SK-N-SH (cell line): ENCODE measurements around the gene RNF175. TPM values are rescaled to one million over a fixed set of nuclear protein-coding genes. Genes with fewer than 3 reads are reported as not detected.

Source experiments
- CTCF ChIA-PET: fragments of 300-600, 350-600 bp; formaldehyde crosslinking; extraction: SDS; loops from one replicate; lab custom pipeline; 2021; lab: Yijun Ruan, JAX
- POLR2A ChIA-PET: fragments of 350-600 bp; sonication (Branson Sonifier 250); formaldehyde crosslinking; extraction: SDS; loops from one replicate; lab custom pipeline; 2020; ENCODE audit warnings: antibody characterized with exemption, inconsistent platforms; lab: Yijun Ruan, JAX
- DNase-seq: peaks from one replicate; pipeline ENCODE4 v3.0.0; 2012
- H2AFZ ChIP-seq: fragments of 200-600 bp; sonication (generic); 2 replicates; pipeline ENCODE4 v1.8.1; 2016; ENCODE audit warnings: antibody characterized with exemption, mild to moderate bottlenecking, low read depth
- H3F3A ChIP-seq: fragments of 200-600 bp; sonication (generic); replicated peaks from 2 replicates; pipeline ENCODE3; 2016; ENCODE audit warnings: antibody characterized with exemption, mild to moderate bottlenecking; ENCODE audit not compliant: insufficient read depth
- H3K27ac ChIP-seq, 2 experiments: fragments of 200-500 bp in 1 of 2; fragments of 200-600 bp in 1 of 2; sonication (Bioruptor generic) in 1 of 2; sonication (generic), shearing (Covaris generic) in 1 of 2; 2 replicates each; pipeline versions ENCODE4 v1.5.1 to v1.6.1; 2014 to 2016; ENCODE audit warnings: low read depth in 2 of 2, inconsistent platforms in 1 of 2, low read length in 1 of 2, mild to moderate bottlenecking in 1 of 2, mixed read lengths in 1 of 2
- H3K27me3 ChIP-seq: fragments of 200-600 bp; sonication (generic), shearing (Covaris generic); 2 replicates; pipeline ENCODE4 v1.6.1; 2016; ENCODE audit warnings: mixed run types; ENCODE audit not compliant: insufficient read depth
- H3K36me3 ChIP-seq, 2 experiments: fragments of 200-500 bp in 1 of 2; fragments of 200-600 bp in 1 of 2; sonication (Bioruptor generic) in 1 of 2; sonication (generic) in 1 of 2; replicated peaks in 1 of 2; 2 replicates each; pipeline versions ENCODE3 to v1.5.1; 2014 to 2016; ENCODE audit warnings: low read length in 1 of 2, mild to moderate bottlenecking in 1 of 2; ENCODE audit not compliant: insufficient read depth in 2 of 2, control insufficient read depth in 1 of 2
- H3K4me1 ChIP-seq, 2 experiments: fragments of 200-500 bp in 1 of 2; fragments of 200-600 bp in 1 of 2; sonication (Bioruptor generic) in 1 of 2; sonication (generic), shearing (Covaris generic) in 1 of 2; 2 replicates each; pipeline versions ENCODE4 v1.5.1 to v1.6.1; 2014 to 2016; ENCODE audit warnings: low read depth in 1 of 2, low read length in 1 of 2, mixed run types in 1 of 2; ENCODE audit not compliant: insufficient read depth in 2 of 2, control insufficient read depth in 1 of 2
- H3K4me2 ChIP-seq: fragments of 200-600 bp; sonication (generic), shearing (Covaris generic); 2 replicates; pipeline ENCODE4 v1.6.1; 2017; ENCODE audit warnings: mixed run types
- H3K4me3 ChIP-seq, 2 experiments: fragments of 200-500 bp in 1 of 2; fragments of 200-600 bp in 1 of 2; sonication (Bioruptor generic) in 1 of 2; sonication (generic), shearing (Covaris generic) in 1 of 2; 2 replicates each; pipeline versions ENCODE4 v1.5.1 to v1.8.1; 2014 to 2016; ENCODE audit warnings: low read depth in 2 of 2, inconsistent platforms in 1 of 2, low read length in 1 of 2, mild to moderate bottlenecking in 1 of 2, mixed read lengths in 1 of 2, moderate library complexity in 1 of 2
- H3K79me2 ChIP-seq: fragments of 200-600 bp; sonication (generic); 2 replicates; pipeline ENCODE4 v1.8.1; 2017; ENCODE audit warnings: mild to moderate bottlenecking; ENCODE audit not compliant: insufficient read depth
- H3K9ac ChIP-seq: fragments of 200-600 bp; sonication (generic); 2 replicates; pipeline ENCODE4 v1.6.1; 2017; ENCODE audit warnings: mixed run types
- H3K9me2 ChIP-seq: fragments of 200-600 bp; sonication (generic); 2 replicates; pipeline ENCODE4 v1.6.1; 2017; ENCODE audit warnings: mixed run types
- H3K9me3 ChIP-seq: fragments of 200-600 bp; sonication (generic); 2 replicates; pipeline ENCODE4 v1.6.1; 2017; ENCODE audit warnings: mixed run types, mild to moderate bottlenecking, moderate library complexity
- H4K20me1 ChIP-seq: fragments of 200-600 bp; sonication (generic); 2 replicates; pipeline ENCODE4 v1.6.1; 2017; ENCODE audit warnings: mild to moderate bottlenecking, mixed run types; ENCODE audit not compliant: insufficient read depth
- ELF1 ChIP-seq: IDR thresholded peaks from 2 replicates; pipeline ENCODE4 v1.4.0; 2012
- EP300 ChIP-seq, 2 experiments: IDR thresholded peaks; 2 replicates each; pipeline versions ENCODE4 v1.4.0 to v1.6.1; 2012; ENCODE audit warnings: borderline replicate concordance in 1 of 2, low read depth in 1 of 2, low read length in 1 of 2
- GABPA ChIP-seq: IDR thresholded peaks from 2 replicates; pipeline ENCODE4 v1.4.0; 2012; ENCODE audit warnings: low read depth, mild to moderate bottlenecking
- RAD21 ChIP-seq: IDR thresholded peaks from 2 replicates; pipeline ENCODE4 v1.6.1; 2012; ENCODE audit warnings: mild to moderate bottlenecking, low read length
- RFX5 ChIP-seq: IDR thresholded peaks from 2 replicates; pipeline ENCODE4 v1.6.1; 2012; ENCODE audit warnings: mild to moderate bottlenecking, improper control_type of control experiment, low read length
- TAF1 ChIP-seq: IDR thresholded peaks from 2 replicates; pipeline ENCODE4 v1.6.1; 2012; ENCODE audit warnings: low read depth, mild to moderate bottlenecking, low read length, moderate library complexity, borderline replicate concordance
- WGBS: methylation state at CpG from one replicate; pipeline ENCODE4 v1.1.6; 2017; ENCODE audit warnings: low lambda C conversion rate; 5-methylcytosine and 5-hydroxymethylcytosine counted together
- polyA plus RNA-seq, 3 experiments: library from polyadenylated mRNA; depleted of rRNA; stranded (reverse); fragments of >200 nt; gene quantifications; 2 replicates each; pipeline ENCODE4 v1.2.3, GENCODE V29; 2012
- TF ChIP-seq, protein P1 (sequence below): fragments of 200-600 bp; sonication (generic); IDR thresholded peaks from 2 replicates; pipeline ENCODE4 v1.6.1; 2017; ENCODE audit warnings: antibody characterized with exemption, mild to moderate bottlenecking, moderate library complexity

The RNF175 gene
- polyA plus RNA-seq, 1 of the 3 experiments (the other 2 are of a cell fraction), result 0.10 TPM

DNA sequence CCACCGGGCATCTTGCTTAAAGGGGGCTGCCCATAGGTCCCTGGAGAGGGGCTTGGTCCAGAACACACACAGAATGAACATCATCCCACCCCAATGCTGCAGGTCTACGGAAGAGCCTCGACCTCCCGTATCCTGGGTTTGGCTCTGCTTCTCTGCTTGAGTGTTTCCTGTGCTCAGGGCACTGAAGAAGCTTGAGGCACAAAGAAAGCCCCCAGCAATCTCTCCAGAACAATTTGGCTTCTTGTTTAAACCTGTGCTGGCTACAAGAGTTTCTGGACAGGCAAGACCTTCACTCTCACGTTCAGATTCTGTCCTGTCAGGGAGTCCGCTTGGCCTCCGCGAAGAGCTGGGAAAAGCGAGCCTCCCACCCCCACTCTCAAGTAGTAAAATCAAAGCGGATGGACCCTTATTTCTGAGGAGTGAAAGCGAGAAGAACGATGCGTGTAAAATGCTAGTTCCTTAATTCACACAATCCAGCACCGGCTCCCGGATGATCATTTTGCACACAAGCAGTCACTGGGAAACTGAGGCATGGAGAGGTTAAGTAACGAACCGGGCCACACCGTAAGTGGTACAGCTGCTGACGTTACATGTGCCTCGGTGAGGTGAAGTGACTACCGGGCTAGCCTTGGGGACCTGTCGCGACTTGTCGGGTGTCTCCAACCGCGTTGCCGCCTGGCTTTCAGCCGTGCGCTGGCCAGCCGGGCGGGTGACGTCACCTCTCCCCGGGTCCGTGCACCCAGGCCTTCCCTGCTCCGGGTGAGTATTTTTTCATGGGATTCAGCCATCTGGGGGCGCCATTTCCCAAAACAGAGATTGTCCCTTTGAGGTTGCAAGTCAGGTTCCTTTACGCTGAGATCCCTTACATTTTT, 32.2 kb upstream of the RNF175 start:
- H3K4me3 ChIP-seq, result peak overlapping the region; percentile 28 to 56
- no peak overlapping the region for H3K27ac ChIP-seq
- no peaks in the 10 kb centered on the region for H4K20me1 ChIP-seq
- DNase-seq, result peak; percentile 82
- POLR2A ChIA-PET, result no interaction called here
- H3K9me3 ChIP-seq, result no peaks in the 10 kb centered on the region
- WGBS, result 2% methylated on average over 18 of the region's 37 CpGs
- peak overlapping the region; percentile 74 for H3K4me2 ChIP-seq
- peaks cover 84% of the 10 kb centered on the region for H3K27me3 ChIP-seq
- H3K4me1 ChIP-seq, result peaks cover 4 to 13% of the 10 kb centered on the region in 2 experiments; a peak in 1 of 4 replicates
- no peaks in the 10 kb centered on the region for H3K36me3 ChIP-seq
- TF ChIP-seq TAF1, result no peak
- TF ChIP-seq, protein P1, sequence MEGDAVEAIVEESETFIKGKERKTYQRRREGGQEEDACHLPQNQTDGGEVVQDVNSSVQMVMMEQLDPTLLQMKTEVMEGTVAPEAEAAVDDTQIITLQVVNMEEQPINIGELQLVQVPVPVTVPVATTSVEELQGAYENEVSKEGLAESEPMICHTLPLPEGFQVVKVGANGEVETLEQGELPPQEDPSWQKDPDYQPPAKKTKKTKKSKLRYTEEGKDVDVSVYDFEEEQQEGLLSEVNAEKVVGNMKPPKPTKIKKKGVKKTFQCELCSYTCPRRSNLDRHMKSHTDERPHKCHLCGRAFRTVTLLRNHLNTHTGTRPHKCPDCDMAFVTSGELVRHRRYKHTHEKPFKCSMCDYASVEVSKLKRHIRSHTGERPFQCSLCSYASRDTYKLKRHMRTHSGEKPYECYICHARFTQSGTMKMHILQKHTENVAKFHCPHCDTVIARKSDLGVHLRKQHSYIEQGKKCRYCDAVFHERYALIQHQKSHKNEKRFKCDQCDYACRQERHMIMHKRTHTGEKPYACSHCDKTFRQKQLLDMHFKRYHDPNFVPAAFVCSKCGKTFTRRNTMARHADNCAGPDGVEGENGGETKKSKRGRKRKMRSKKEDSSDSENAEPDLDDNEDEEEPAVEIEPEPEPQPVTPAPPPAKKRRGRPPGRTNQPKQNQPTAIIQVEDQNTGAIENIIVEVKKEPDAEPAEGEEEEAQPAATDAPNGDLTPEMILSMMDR, result peak; percentile 50
- TF ChIP-seq ELF1, result no peak
- no peak for TF ChIP-seq RFX5
- no peak for TF ChIP-seq EP300 (IDR thresholded peaks at IDR 0.05; ENCODE audit: borderline replicate concordance in 1 of 2, low read depth in 1 of 2, low read length in 1 of 2)
- TF ChIP-seq RAD21, result peak; percentile 21; the same call in 1 of the 2 replicates
- TF ChIP-seq, all 33 proteins: peak for 2
- no peaks in the 10 kb centered on the region for H3F3A ChIP-seq
- no peaks in the 10 kb centered on the region for H3K9me2 ChIP-seq
- H3K9ac ChIP-seq, result no peak overlapping the region
- CTCF ChIA-PET, result interaction anchor here (0.9 to 2.4 kb wide), 5 partner anchors 27 to 450 kb away, joined by 3 to 7 read pairs (median 3); no protein-coding TSS in a partner anchor
- no peaks in the 10 kb centered on the region for H3K79me2 ChIP-seq
- no peak overlapping the region for H2AFZ ChIP-seq

- WGBS, result 11% methylated on average over 21 of the region's 51 CpGs
- peak overlapping the region; percentile 74 for H3K4me2 ChIP-seq
Observed at GRCh38 chr4:153790962-153791551, 31.2 kb upstream of the RNF175 start.

More at GRCh38 chr4:153790962-153791551, 31.2 kb upstream of the RNF175 start:
- Histone ChIP-seq H3K79me2 (no peaks in the 10 kb centered on the region), H2AFZ (no peak overlapping the region)
- no peak for TF ChIP-seq GABPA
- TF ChIP-seq, protein P1, result 0 out of 2 replicates have a peak, but pooled peaks have one; percentile 10
- TF ChIP-seq, all 33 proteins: peak for 1
- H3K9me2 ChIP-seq, result no peaks in the 10 kb centered on the region
- H3K27me3 ChIP-seq, result peaks cover 88% of the 10 kb centered on the region
- no peak overlapping the region for H3K27ac ChIP-seq
- ChIA-PET CTCF (interaction anchor here (0.8 to 2.4 kb wide), 3 partner anchors 9 to 41 kb away, joined by 3 to 7 read pairs (median 3); no protein-coding TSS in a partner anchor), POLR2A (no interaction called here)
- H3K9me3 ChIP-seq, result no peaks in the 10 kb centered on the region
- peaks cover 4 to 13% of the 10 kb centered on the region in 2 experiments; a peak in 1 of 4 replicates for H3K4me1 ChIP-seq
- no peaks in the 10 kb centered on the region for H4K20me1 ChIP-seq
- peak; percentile 78 for DNase-seq
- no peak overlapping the region for H3K9ac ChIP-seq
- no peaks in the 10 kb centered on the region for H3K36me3 ChIP-seq
- peak overlapping the region; percentile 9 to 39; a peak in 2 of 4 replicates for H3K4me3 ChIP-seq
- no peaks in the 10 kb centered on the region for H3F3A ChIP-seq
